ENCODE results near the gene DUSP18. TPM values are rescaled to one million over a fixed set of nuclear protein-coding genes. Genes with fewer than 3 reads are reported as not detected.

Gene DUSP18
- total and polyA plus RNA-seq, 9 of the 15 experiments (the other 6 are each of a cell fraction or from before 2014, with no cell fraction given) = 1.00 to 3.7 (median 1.5) TPM

DNA sequence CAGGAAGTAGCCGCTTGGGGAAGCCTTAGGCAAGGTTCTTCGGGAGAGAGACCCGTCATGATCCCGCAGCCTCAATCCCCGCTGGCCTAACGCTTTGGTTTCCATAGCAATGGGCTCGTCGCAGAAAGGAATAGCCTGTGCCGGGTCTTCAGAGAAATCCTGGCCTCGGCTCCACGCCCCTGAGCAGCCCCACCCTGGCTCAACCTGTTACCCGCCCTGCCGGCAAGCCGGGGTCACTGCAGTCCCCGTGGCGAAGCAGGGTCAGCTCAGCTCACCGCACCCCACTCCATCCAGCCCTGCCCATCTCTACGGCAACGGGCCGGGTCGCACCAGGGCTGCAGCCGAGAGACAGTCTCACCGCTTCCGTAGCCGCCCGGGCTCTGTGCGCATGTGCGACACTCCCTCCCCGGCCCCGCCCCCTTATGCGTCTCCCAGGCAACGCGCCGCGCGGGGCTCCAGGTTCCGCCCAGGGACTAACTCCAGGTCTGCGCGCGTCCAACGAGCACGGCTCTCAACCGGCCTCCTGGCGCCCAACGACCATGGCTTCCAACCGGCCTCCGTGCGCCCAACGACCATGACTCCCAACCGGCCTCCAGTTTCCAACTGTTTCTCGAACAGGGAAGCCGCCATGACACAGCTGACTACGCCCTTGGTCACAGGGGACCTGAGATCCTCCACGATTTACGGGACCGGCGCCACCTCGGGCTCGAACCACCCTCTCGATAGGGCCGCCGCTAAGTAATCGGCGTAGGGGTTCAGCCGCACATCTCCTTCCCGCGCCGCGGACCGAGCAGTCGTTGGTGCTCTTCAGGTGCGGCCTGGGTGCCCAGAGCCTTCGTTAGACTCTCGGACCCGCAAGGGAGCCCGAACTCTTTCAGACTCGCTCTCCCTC is at the start of gene DUSP18 (continued):
- TF ChIP-seq ZNF778 (CRISPR knock-in tag; IDR thresholded peaks at IDR 0.05) (no peak), MAFK (IDR thresholded peaks at IDR 0.05; ENCODE audit: low read length) (no peak), STAT5B (CRISPR knock-in tag; IDR thresholded peaks at IDR 0.05) (no peak), POLR2B (IDR thresholded peaks at IDR 0.05; ENCODE audit: low read depth, partially characterized antibody) (peak; percentile 41), KDM4B (IDR thresholded peaks at IDR 0.05; ENCODE audit: borderline replicate concordance in 2 of 2, low read depth in 1 of 2) (no peak; a peak in 1 of 4 replicates), ERF (CRISPR knock-in tag; IDR thresholded peaks at IDR 0.05) (no peak), MCM7 (IDR thresholded peaks at IDR 0.05) (no peak), ZNF507 (tag; conservative IDR thresholded peaks at IDR 0.05) (no peak), POLR2G (IDR thresholded peaks at IDR 0.05; ENCODE audit: low read depth, low read length) (peak; percentile 90), TSC22D4 (tag; IDR thresholded peaks at IDR 0.05) (no peak), CCAR2 (IDR thresholded peaks at IDR 0.05; ENCODE audit: low read depth, low read length) (no peak), PRPF4 (IDR thresholded peaks at IDR 0.05; ENCODE audit: insufficient read depth, low read depth, low read length, poor library complexity, severe bottlenecking) (no peak), BCL6 (CRISPR knock-in tag; IDR thresholded peaks at IDR 0.05) (no peak), FIP1L1 (IDR thresholded peaks at IDR 0.05; ENCODE audit: low read depth, low read length, poor library complexity, severe bottlenecking) (no peak), ZNF253 (CRISPR knock-in tag; conservative IDR thresholded peaks at IDR 0.05) (no peak)
- TF ChIP-seq, protein P1, sequence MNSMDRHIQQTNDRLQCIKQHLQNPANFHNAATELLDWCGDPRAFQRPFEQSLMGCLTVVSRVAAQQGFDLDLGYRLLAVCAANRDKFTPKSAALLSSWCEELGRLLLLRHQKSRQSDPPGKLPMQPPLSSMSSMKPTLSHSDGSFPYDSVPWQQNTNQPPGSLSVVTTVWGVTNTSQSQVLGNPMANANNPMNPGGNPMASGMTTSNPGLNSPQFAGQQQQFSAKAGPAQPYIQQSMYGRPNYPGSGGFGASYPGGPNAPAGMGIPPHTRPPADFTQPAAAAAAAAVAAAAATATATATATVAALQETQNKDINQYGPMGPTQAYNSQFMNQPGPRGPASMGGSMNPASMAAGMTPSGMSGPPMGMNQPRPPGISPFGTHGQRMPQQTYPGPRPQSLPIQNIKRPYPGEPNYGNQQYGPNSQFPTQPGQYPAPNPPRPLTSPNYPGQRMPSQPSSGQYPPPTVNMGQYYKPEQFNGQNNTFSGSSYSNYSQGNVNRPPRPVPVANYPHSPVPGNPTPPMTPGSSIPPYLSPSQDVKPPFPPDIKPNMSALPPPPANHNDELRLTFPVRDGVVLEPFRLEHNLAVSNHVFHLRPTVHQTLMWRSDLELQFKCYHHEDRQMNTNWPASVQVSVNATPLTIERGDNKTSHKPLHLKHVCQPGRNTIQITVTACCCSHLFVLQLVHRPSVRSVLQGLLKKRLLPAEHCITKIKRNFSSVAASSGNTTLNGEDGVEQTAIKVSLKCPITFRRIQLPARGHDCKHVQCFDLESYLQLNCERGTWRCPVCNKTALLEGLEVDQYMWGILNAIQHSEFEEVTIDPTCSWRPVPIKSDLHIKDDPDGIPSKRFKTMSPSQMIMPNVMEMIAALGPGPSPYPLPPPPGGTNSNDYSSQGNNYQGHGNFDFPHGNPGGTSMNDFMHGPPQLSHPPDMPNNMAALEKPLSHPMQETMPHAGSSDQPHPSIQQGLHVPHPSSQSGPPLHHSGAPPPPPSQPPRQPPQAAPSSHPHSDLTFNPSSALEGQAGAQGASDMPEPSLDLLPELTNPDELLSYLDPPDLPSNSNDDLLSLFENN (IDR thresholded peaks at IDR 0.05; ENCODE audit: low read depth in 2 of 2, low read length in 2 of 2) = no peak
- TF ChIP-seq, protein P2, sequence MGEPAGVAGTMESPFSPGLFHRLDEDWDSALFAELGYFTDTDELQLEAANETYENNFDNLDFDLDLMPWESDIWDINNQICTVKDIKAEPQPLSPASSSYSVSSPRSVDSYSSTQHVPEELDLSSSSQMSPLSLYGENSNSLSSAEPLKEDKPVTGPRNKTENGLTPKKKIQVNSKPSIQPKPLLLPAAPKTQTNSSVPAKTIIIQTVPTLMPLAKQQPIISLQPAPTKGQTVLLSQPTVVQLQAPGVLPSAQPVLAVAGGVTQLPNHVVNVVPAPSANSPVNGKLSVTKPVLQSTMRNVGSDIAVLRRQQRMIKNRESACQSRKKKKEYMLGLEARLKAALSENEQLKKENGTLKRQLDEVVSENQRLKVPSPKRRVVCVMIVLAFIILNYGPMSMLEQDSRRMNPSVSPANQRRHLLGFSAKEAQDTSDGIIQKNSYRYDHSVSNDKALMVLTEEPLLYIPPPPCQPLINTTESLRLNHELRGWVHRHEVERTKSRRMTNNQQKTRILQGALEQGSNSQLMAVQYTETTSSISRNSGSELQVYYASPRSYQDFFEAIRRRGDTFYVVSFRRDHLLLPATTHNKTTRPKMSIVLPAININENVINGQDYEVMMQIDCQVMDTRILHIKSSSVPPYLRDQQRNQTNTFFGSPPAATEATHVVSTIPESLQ (CRISPR knock-in tag; IDR thresholded peaks at IDR 0.05) = no peak
- TF ChIP-seq, protein P3, sequence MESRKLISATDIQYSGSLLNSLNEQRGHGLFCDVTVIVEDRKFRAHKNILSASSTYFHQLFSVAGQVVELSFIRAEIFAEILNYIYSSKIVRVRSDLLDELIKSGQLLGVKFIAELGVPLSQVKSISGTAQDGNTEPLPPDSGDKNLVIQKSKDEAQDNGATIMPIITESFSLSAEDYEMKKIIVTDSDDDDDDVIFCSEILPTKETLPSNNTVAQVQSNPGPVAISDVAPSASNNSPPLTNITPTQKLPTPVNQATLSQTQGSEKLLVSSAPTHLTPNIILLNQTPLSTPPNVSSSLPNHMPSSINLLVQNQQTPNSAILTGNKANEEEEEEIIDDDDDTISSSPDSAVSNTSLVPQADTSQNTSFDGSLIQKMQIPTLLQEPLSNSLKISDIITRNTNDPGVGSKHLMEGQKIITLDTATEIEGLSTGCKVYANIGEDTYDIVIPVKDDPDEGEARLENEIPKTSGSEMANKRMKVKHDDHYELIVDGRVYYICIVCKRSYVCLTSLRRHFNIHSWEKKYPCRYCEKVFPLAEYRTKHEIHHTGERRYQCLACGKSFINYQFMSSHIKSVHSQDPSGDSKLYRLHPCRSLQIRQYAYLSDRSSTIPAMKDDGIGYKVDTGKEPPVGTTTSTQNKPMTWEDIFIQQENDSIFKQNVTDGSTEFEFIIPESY (CRISPR knock-in tag; IDR thresholded peaks at IDR 0.05) = no peak
- TF ChIP-seq, protein P4, sequence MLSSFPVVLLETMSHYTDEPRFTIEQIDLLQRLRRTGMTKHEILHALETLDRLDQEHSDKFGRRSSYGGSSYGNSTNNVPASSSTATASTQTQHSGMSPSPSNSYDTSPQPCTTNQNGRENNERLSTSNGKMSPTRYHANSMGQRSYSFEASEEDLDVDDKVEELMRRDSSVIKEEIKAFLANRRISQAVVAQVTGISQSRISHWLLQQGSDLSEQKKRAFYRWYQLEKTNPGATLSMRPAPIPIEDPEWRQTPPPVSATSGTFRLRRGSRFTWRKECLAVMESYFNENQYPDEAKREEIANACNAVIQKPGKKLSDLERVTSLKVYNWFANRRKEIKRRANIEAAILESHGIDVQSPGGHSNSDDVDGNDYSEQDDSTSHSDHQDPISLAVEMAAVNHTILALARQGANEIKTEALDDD (IDR thresholded peaks at IDR 0.05) = no peak

Measured in K562 (cell line).